Measurements from ENCODE around the gene NUP54.

GRCh38 chr4:76187152-76187551 lies 39.0 kb upstream of the NUP54 start:
- no peak for TF ChIP-seq BHLHE40 (IDR thresholded peaks at IDR 0.05; ENCODE audit: borderline replicate concordance)
- TF ChIP-seq FOXA1 (IDR thresholded peaks at IDR 0.05), result no peak
- no peak for TF ChIP-seq SP1 (IDR thresholded peaks at IDR 0.05)
- no peak for TF ChIP-seq NFRKB (IDR thresholded peaks at IDR 0.05)
- TF ChIP-seq PKNOX1 (IDR thresholded peaks at IDR 0.05), result no peak
- no peak for TF ChIP-seq ARNT (IDR thresholded peaks at IDR 0.05)
- no peak for TF ChIP-seq FOXK2 (IDR thresholded peaks at IDR 0.05)
- no peak for TF ChIP-seq ELF4 (IDR thresholded peaks at IDR 0.05)
